CD4-positive, alpha-beta T cell treated with Interleukin-4 for 4 hours (primary cell): ENCODE measurements around the gene MAPKAPK2.
A peak's percentile ranks its signal among the peaks of the same experiment; 100 is the strongest.
"Not testable (repeated sequence)": the region's sequence is repeated elsewhere in the genome, so short reads cannot be mapped to it uniquely, and the experiment has no call there.

Source experiments
- DNase-seq: peaks from one replicate; pipeline ENCODE4 v3.0.0-alpha.2; 2020

MAPKAPK2 gene

GRCh38 chr1:206684478-206685333 lies at the start of gene MAPKAPK2:
Gene MAPKAPK2, plus strand, starts transcription at chr1:206684905. Its CDS starts 325 bp downstream, at chr1:206685230.
- peak; percentile 58 for DNase-seq

GRCh38 chr1:206635080-206635977 lies 49.4 kb upstream of the MAPKAPK2 start, which contains the start of gene DYRK3:
Gene DYRK3, plus strand, starts transcription at chr1:206635536. Its CDS starts 168 bp downstream, at chr1:206635704.
- peak; percentile 84 for DNase-seq

- no peak for DNase-seq
Measured at GRCh38 chr1:206635978-206636345, 48.7 kb upstream of the MAPKAPK2 start.

GRCh38 chr1:206636671-206637070 lies 48.0 kb upstream of the MAPKAPK2 start:
- no peak for DNase-seq

GRCh38 chr1:206637605-206638004 lies 47.1 kb upstream of the MAPKAPK2 start:
- DNase-seq = no peak

GRCh38 chr1:206642074-206642473 lies 42.6 kb upstream of the MAPKAPK2 start:
- not testable (repeated sequence) for DNase-seq

GRCh38 chr1:206643118-206643698 lies 41.5 kb upstream of the MAPKAPK2 start:
- no peak for DNase-seq

- no peak for DNase-seq
Measured at GRCh38 chr1:206646504-206646903, 38.2 kb upstream of the MAPKAPK2 start.

GRCh38 chr1:206647224-206647623 lies 37.5 kb upstream of the MAPKAPK2 start:
- DNase-seq = no peak

- no peak for DNase-seq
Measured at GRCh38 chr1:206649261-206649921, 35.3 kb upstream of the MAPKAPK2 start.

- DNase-seq = no peak
Measured at GRCh38 chr1:206651014-206651413, 33.7 kb upstream of the MAPKAPK2 start.

- DNase-seq = no peak
Measured at GRCh38 chr1:206651958-206652890, 32.5 kb upstream of the MAPKAPK2 start.

GRCh38 chr1:206653715-206654459 lies 30.8 kb upstream of the MAPKAPK2 start:
- no peak for DNase-seq

- DNase-seq = no peak
Measured at GRCh38 chr1:206654828-206655227, 29.9 kb upstream of the MAPKAPK2 start.

GRCh38 chr1:206655471-206655882 lies 29.2 kb upstream of the MAPKAPK2 start:
- DNase-seq = no peak

- DNase-seq = no peak
Measured at GRCh38 chr1:206656936-206657335, 27.8 kb upstream of the MAPKAPK2 start.

GRCh38 chr1:206657751-206658150 lies 27.0 kb upstream of the MAPKAPK2 start:
- DNase-seq = no peak

GRCh38 chr1:206658264-206658980 lies 26.3 kb upstream of the MAPKAPK2 start:
- DNase-seq = peak; percentile 49

GRCh38 chr1:206658981-206659273 lies 25.8 kb upstream of the MAPKAPK2 start:
- no peak for DNase-seq

GRCh38 chr1:206660136-206660535 lies 24.6 kb upstream of the MAPKAPK2 start:
- no peak for DNase-seq
